Lower leg skin (tissue), 3 donors: ENCODE data around the gene KRTAP10-7.

Experiments used
- CTCF ChIP-seq, 3 donors: fragments of 450-650 bp; IDR thresholded peaks; one replicate each; pipeline ENCODE4 v1.5.1; 2016; ENCODE audit warnings: antibody characterized with exemption in 3 of 3, mild to moderate bottlenecking in 3 of 3, moderate library complexity in 2 of 3
- POLR2A ChIP-seq, 2 donors: fragments of 450-650 bp; IDR thresholded peaks; one replicate each; pipeline ENCODE4 v1.6.1; 2016 to 2017; ENCODE audit warnings: antibody characterized with exemption in 2 of 2, mild to moderate bottlenecking in 1 of 2, moderate library complexity in 1 of 2

DNA sequence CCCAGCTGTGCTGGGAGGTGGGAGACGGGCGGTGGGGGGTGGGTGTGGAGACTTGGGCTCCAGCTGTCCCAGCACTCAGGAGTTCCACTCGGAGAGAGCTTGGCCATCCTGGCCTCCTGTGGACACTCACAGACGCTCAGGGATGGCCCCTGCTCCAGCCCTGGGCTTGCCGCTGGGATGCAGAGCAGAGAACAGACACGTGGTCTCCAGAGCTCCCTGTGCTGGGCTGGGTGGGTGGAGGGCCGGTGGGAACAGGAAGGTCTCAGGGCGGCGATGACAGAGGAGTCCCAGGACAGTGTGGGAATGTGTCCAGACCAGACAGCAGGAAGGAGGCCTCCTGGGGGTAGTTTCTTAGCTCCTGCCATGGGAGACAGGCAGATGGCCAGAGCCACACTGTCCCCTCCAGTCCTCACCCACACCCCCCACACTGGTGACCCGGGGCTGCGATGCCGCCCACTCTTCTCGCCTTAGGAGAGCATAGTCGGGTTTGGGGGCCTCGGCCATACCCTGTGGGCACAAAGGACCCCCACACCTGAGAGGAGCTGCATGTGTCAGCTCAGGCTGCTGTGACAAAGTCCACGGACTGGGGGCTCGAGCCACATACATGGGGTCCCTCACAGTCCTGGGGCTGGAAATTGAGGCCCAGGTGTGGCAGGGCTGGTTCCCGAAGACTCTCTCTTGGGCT is 28.5 kb downstream of the KRTAP10-7 start:
- no peak for TF ChIP-seq CTCF (IDR thresholded peaks at IDR 0.05)
- no peak for TF ChIP-seq POLR2A (IDR thresholded peaks at IDR 0.05)
